SK-N-SH (cell line): Measurements from ENCODE around the gene SP6. TPM values are rescaled to one million over a fixed set of nuclear protein-coding genes. Genes with fewer than 3 reads are reported as not detected.

Source experiments
- CTCF ChIA-PET: fragments of 300-600, 350-600 bp; formaldehyde crosslinking; extraction: SDS; loops from one replicate; lab custom pipeline; 2021; lab: Yijun Ruan, JAX
- POLR2A ChIA-PET: fragments of 350-600 bp; sonication (Branson Sonifier 250); formaldehyde crosslinking; extraction: SDS; loops from one replicate; lab custom pipeline; 2020; ENCODE audit warnings: antibody characterized with exemption, inconsistent platforms; lab: Yijun Ruan, JAX
- DNase-seq: peaks from one replicate; pipeline ENCODE4 v3.0.0; 2012
- H2AFZ ChIP-seq: fragments of 200-600 bp; sonication (generic); 2 replicates; pipeline ENCODE4 v1.8.1; 2016; ENCODE audit warnings: antibody characterized with exemption, mild to moderate bottlenecking, low read depth
- H3F3A ChIP-seq: fragments of 200-600 bp; sonication (generic); replicated peaks from 2 replicates; pipeline ENCODE3; 2016; ENCODE audit warnings: antibody characterized with exemption, mild to moderate bottlenecking; ENCODE audit not compliant: insufficient read depth
- H3K27ac ChIP-seq, 2 experiments: fragments of 200-500 bp in 1 of 2; fragments of 200-600 bp in 1 of 2; sonication (Bioruptor generic) in 1 of 2; sonication (generic), shearing (Covaris generic) in 1 of 2; 2 replicates each; pipeline versions ENCODE4 v1.5.1 to v1.6.1; 2014 to 2016; ENCODE audit warnings: low read depth in 2 of 2, inconsistent platforms in 1 of 2, low read length in 1 of 2, mild to moderate bottlenecking in 1 of 2, mixed read lengths in 1 of 2
- H3K27me3 ChIP-seq: fragments of 200-600 bp; sonication (generic), shearing (Covaris generic); 2 replicates; pipeline ENCODE4 v1.6.1; 2016; ENCODE audit warnings: mixed run types; ENCODE audit not compliant: insufficient read depth
- H3K36me3 ChIP-seq, 2 experiments: fragments of 200-500 bp in 1 of 2; fragments of 200-600 bp in 1 of 2; sonication (Bioruptor generic) in 1 of 2; sonication (generic) in 1 of 2; replicated peaks in 1 of 2; 2 replicates each; pipeline versions ENCODE3 to v1.5.1; 2014 to 2016; ENCODE audit warnings: low read length in 1 of 2, mild to moderate bottlenecking in 1 of 2; ENCODE audit not compliant: insufficient read depth in 2 of 2, control insufficient read depth in 1 of 2
- H3K4me1 ChIP-seq, 2 experiments: fragments of 200-500 bp in 1 of 2; fragments of 200-600 bp in 1 of 2; sonication (Bioruptor generic) in 1 of 2; sonication (generic), shearing (Covaris generic) in 1 of 2; 2 replicates each; pipeline versions ENCODE4 v1.5.1 to v1.6.1; 2014 to 2016; ENCODE audit warnings: low read depth in 1 of 2, low read length in 1 of 2, mixed run types in 1 of 2; ENCODE audit not compliant: insufficient read depth in 2 of 2, control insufficient read depth in 1 of 2
- H3K4me2 ChIP-seq: fragments of 200-600 bp; sonication (generic), shearing (Covaris generic); 2 replicates; pipeline ENCODE4 v1.6.1; 2017; ENCODE audit warnings: mixed run types
- H3K4me3 ChIP-seq, 2 experiments: fragments of 200-500 bp in 1 of 2; fragments of 200-600 bp in 1 of 2; sonication (Bioruptor generic) in 1 of 2; sonication (generic), shearing (Covaris generic) in 1 of 2; 2 replicates each; pipeline versions ENCODE4 v1.5.1 to v1.8.1; 2014 to 2016; ENCODE audit warnings: low read depth in 2 of 2, inconsistent platforms in 1 of 2, low read length in 1 of 2, mild to moderate bottlenecking in 1 of 2, mixed read lengths in 1 of 2, moderate library complexity in 1 of 2
- H3K79me2 ChIP-seq: fragments of 200-600 bp; sonication (generic); 2 replicates; pipeline ENCODE4 v1.8.1; 2017; ENCODE audit warnings: mild to moderate bottlenecking; ENCODE audit not compliant: insufficient read depth
- H3K9ac ChIP-seq: fragments of 200-600 bp; sonication (generic); 2 replicates; pipeline ENCODE4 v1.6.1; 2017; ENCODE audit warnings: mixed run types
- H3K9me2 ChIP-seq: fragments of 200-600 bp; sonication (generic); 2 replicates; pipeline ENCODE4 v1.6.1; 2017; ENCODE audit warnings: mixed run types
- H3K9me3 ChIP-seq: fragments of 200-600 bp; sonication (generic); 2 replicates; pipeline ENCODE4 v1.6.1; 2017; ENCODE audit warnings: mixed run types, mild to moderate bottlenecking, moderate library complexity
- H4K20me1 ChIP-seq: fragments of 200-600 bp; sonication (generic); 2 replicates; pipeline ENCODE4 v1.6.1; 2017; ENCODE audit warnings: mild to moderate bottlenecking, mixed run types; ENCODE audit not compliant: insufficient read depth
- CHD2 ChIP-seq: fragments of 150-350 bp; IDR thresholded peaks from 2 replicates; pipeline ENCODE4 v1.6.1; 2018; ENCODE audit warnings: low read length; ENCODE audit not compliant: partially characterized antibody
- ELF1 ChIP-seq: IDR thresholded peaks from 2 replicates; pipeline ENCODE4 v1.4.0; 2012
- FOXJ3 ChIP-seq: sonication (generic); formaldehyde crosslinking; IDR thresholded peaks from 2 replicates; pipeline ENCODE4 v1.5.1; 2020; ENCODE audit warnings: mild to moderate bottlenecking, missing genetic modification reagents
- GATA2 ChIP-seq: sonication (generic); formaldehyde crosslinking; IDR thresholded peaks from 2 replicates; pipeline ENCODE4 v1.5.0; 2020; ENCODE audit warnings: mild to moderate bottlenecking, missing genetic modification reagents
- JUND ChIP-seq: IDR thresholded peaks from 2 replicates; pipeline ENCODE4 v1.4.0; 2012
- MXI1 ChIP-seq: IDR thresholded peaks from 2 replicates; pipeline ENCODE4 v1.6.1; 2012; ENCODE audit warnings: mild to moderate bottlenecking, low read depth, low read length, improper control_type of control experiment
- NFIC ChIP-seq: IDR thresholded peaks from 2 replicates; pipeline ENCODE4 v1.4.0; 2012; ENCODE audit warnings: borderline replicate concordance
- POLR2AphosphoS5 ChIP-seq: IDR thresholded peaks from 2 replicates; pipeline ENCODE4 v1.6.1; 2012; ENCODE audit warnings: low read depth, low read length
- RCOR1 ChIP-seq: fragments of 150-350 bp; IDR thresholded peaks from 2 replicates; pipeline ENCODE4 v1.6.1; 2017; ENCODE audit warnings: antibody characterized with exemption, low read length
- RFX5 ChIP-seq: IDR thresholded peaks from 2 replicates; pipeline ENCODE4 v1.6.1; 2012; ENCODE audit warnings: mild to moderate bottlenecking, improper control_type of control experiment, low read length
- RXRA ChIP-seq: IDR thresholded peaks from 2 replicates; pipeline ENCODE4 v1.4.0; 2012; ENCODE audit warnings: low read depth, mild to moderate bottlenecking, borderline replicate concordance
- TCF12 ChIP-seq: IDR thresholded peaks from 2 replicates; pipeline ENCODE4 v1.4.0; 2012
- TEAD4 ChIP-seq: IDR thresholded peaks from 2 replicates; pipeline ENCODE4 v1.4.0; 2012; ENCODE audit warnings: mild to moderate bottlenecking, borderline replicate concordance; ENCODE audit not compliant: insufficient read depth
- WGBS: methylation state at CpG from one replicate; pipeline ENCODE4 v1.1.6; 2017; ENCODE audit warnings: low lambda C conversion rate; 5-methylcytosine and 5-hydroxymethylcytosine counted together
- polyA plus RNA-seq, 3 experiments: library from polyadenylated mRNA; depleted of rRNA; stranded (reverse); fragments of >200 nt; gene quantifications; 2 replicates each; pipeline ENCODE4 v1.2.3, GENCODE V29; 2012
- TF ChIP-seq, protein P1 (sequence below): fragments of 200-600 bp; sonication (generic); IDR thresholded peaks from 2 replicates; pipeline ENCODE4 v1.6.1; 2017; ENCODE audit warnings: antibody characterized with exemption, mild to moderate bottlenecking, moderate library complexity
- TF ChIP-seq, protein P2 (sequence below): IDR thresholded peaks from 2 replicates; pipeline ENCODE4 v1.4.0; 2012; ENCODE audit warnings: low read depth, borderline replicate concordance
- TF ChIP-seq, protein P3 (sequence below): IDR thresholded peaks from 2 replicates; pipeline ENCODE4 v1.6.1; 2012; ENCODE audit warnings: mild to moderate bottlenecking, low read depth, low read length, moderate library complexity
- TF ChIP-seq, protein P4 (sequence below): fragments of 150-350 bp; IDR thresholded peaks from 2 replicates; pipeline ENCODE4 v1.6.1; 2017; ENCODE audit warnings: antibody characterized with exemption, low read length, low read depth, borderline replicate concordance
- TF ChIP-seq, protein P5 (sequence below): IDR thresholded peaks from 2 replicates; pipeline ENCODE4 v1.4.0; 2012; ENCODE audit warnings: low read depth

SP6 gene
- polyA plus RNA-seq, 1 of the 3 experiments (the other 2 are of a cell fraction), result 0.03 TPM

DNA sequence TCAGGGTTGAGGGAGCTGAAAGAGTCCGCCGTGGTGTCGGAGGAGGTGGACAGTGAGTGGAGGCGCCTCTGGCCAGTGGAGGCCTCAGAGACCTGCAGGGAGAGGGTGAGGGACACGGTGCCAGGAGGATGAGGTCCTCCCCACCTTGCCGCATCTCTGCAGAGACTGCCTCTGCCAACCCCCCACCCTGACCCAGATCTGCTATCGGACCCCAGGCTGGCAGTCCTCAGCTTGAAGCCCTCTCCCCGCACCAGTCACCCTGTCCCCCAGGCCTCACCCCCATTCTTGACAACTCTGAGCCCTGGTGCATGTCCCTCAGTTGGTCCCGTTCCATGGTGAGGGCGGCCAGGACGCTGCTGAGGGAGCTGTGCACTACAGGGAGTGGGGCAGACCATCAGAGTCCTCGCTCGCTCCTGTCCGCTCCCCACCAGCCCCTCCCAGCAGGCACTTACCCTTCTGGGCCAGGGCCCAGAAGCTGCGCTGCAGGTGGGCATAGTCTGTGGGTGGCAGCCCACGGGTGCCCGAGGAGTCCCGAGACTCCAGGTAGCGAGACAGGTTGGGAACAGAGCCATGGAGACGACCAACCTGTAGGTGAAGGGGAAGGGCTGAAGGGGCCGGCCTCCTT lies 34.7 kb downstream of the SP6 start:
- H3K9ac ChIP-seq, result no peak overlapping the region
- no peak overlapping the region for H3K27ac ChIP-seq
- DNase-seq, result no peak
- no peak overlapping the region for H2AFZ ChIP-seq
- 92% methylated on average over 19 of the region's 21 CpGs for WGBS
- no peak overlapping the region for H3K4me3 ChIP-seq
- no peaks in the 10 kb centered on the region for H3K9me3 ChIP-seq
- TF ChIP-seq, protein P1, sequence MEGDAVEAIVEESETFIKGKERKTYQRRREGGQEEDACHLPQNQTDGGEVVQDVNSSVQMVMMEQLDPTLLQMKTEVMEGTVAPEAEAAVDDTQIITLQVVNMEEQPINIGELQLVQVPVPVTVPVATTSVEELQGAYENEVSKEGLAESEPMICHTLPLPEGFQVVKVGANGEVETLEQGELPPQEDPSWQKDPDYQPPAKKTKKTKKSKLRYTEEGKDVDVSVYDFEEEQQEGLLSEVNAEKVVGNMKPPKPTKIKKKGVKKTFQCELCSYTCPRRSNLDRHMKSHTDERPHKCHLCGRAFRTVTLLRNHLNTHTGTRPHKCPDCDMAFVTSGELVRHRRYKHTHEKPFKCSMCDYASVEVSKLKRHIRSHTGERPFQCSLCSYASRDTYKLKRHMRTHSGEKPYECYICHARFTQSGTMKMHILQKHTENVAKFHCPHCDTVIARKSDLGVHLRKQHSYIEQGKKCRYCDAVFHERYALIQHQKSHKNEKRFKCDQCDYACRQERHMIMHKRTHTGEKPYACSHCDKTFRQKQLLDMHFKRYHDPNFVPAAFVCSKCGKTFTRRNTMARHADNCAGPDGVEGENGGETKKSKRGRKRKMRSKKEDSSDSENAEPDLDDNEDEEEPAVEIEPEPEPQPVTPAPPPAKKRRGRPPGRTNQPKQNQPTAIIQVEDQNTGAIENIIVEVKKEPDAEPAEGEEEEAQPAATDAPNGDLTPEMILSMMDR, result no peak
- peaks cover 5% of the 10 kb centered on the region for H3F3A ChIP-seq
- H3K27me3 ChIP-seq, result no peaks in the 10 kb centered on the region
- no peaks in the 10 kb centered on the region for H3K9me2 ChIP-seq
- H3K36me3 ChIP-seq, result peaks cover 4 to 69% of the 10 kb centered on the region in 2 experiments
- no peak overlapping the region for H3K4me2 ChIP-seq
- ChIA-PET POLR2A (no interaction called here), CTCF (interaction anchor here (0.8 to 1.5 kb wide), 3 partner anchors 28 to 152 kb away, joined by 3 to 6 read pairs (median 3); no protein-coding TSS in a partner anchor)
- peaks cover 4 to 14% of the 10 kb centered on the region in 2 experiments; a peak in 1 of 4 replicates for H3K4me1 ChIP-seq
- no peaks in the 10 kb centered on the region for H4K20me1 ChIP-seq
- peaks cover 10% of the 10 kb centered on the region; the same call in 1 of the 2 replicates for H3K79me2 ChIP-seq

DNA sequence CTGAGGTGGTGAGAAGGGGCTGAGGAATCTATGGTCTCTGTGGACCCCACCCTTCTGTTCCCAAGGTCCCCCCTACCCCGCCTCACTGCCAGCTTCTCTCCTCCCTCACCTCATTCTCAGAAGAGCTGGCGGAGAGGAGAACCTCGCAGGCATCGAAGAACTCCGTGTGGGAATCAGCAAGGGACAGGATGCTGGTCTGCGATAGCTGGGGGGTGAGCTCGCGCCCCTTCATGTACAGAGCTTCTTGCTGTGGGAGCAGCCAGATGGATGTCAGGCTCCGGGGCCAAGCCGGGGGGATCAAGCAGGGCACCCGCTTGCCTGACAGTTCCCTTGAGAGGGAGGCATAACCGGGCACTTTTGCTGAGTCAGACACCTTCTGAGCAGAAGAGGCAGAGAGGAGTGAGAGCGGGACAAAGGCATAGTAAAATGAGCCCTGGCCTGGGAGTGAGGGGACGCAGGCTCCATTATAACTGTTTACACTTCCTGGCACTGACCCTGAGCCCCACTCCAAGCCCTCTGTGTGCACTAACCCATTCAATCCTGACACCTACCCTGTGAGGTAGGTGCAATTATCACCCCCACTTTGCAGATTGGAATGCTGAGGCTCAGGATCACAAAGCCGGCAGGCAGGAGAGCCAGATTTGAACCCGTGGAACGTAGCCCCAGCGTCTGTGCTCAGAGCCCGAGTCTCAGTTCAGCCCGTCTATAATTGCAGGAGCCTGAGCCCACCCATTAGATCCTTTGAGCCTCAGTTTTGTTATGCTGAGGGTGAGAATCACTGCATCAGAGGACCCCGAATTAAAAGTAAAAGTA lies 35.7 kb downstream of the SP6 start:
- Histone ChIP-seq H3K79me2 (peaks cover under 1% of the 10 kb centered on the region; the same call in 1 of the 2 replicates), H3K27me3 (no peaks in the 10 kb centered on the region), H4K20me1 (0 out of 2 replicates have a peak, but pooled peaks cover 6% of the 10 kb centered on the region), H3F3A (peaks cover 5% of the 10 kb centered on the region), H3K4me1 (peaks cover 0 to 5% of the 10 kb centered on the region in 2 experiments; a peak in 1 of 4 replicates), H3K9me2 (no peaks in the 10 kb centered on the region), H3K9me3 (no peaks in the 10 kb centered on the region), H3K9ac (no peak overlapping the region), H3K4me3 (no peak overlapping the region), H3K4me2 (no peak overlapping the region), H2AFZ (no peak overlapping the region), H3K27ac (no peak overlapping the region), H3K36me3 (peaks cover 4 to 69% of the 10 kb centered on the region in 2 experiments)
- WGBS, result 89% methylated on average over 16 of the region's 21 CpGs
- ChIA-PET POLR2A (interaction anchor here (1.1 kb wide), 1 partner anchor 16 kb away, joined by 3 read pairs; the partner anchor contains the start of genes LRRC46 and MRPL10), CTCF (interaction anchor here (1.4 to 1.7 kb wide), 4 partner anchors 13 to 117 kb away, joined by 5 to 12 read pairs (median 6); partner anchors contain the start of gene SCRN2)
- DNase-seq, result no peak
- TF ChIP-seq TCF12 (no peak), RXRA (no peak), CHD2 (no peak), MXI1 (no peak), GATA2 (CRISPR knock-in tag) (no peak), JUND (no peak), TEAD4 (no peak), POLR2AphosphoS5 (no peak), NFIC (no peak), RCOR1 (no peak), RFX5 (no peak), ELF1 (no peak), FOXJ3 (CRISPR knock-in tag) (no peak)
- TF ChIP-seq, protein P2, sequence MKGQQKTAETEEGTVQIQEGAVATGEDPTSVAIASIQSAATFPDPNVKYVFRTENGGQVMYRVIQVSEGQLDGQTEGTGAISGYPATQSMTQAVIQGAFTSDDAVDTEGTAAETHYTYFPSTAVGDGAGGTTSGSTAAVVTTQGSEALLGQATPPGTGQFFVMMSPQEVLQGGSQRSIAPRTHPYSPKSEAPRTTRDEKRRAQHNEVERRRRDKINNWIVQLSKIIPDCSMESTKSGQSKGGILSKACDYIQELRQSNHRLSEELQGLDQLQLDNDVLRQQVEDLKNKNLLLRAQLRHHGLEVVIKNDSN, result no peak
- TF ChIP-seq, protein P3, sequence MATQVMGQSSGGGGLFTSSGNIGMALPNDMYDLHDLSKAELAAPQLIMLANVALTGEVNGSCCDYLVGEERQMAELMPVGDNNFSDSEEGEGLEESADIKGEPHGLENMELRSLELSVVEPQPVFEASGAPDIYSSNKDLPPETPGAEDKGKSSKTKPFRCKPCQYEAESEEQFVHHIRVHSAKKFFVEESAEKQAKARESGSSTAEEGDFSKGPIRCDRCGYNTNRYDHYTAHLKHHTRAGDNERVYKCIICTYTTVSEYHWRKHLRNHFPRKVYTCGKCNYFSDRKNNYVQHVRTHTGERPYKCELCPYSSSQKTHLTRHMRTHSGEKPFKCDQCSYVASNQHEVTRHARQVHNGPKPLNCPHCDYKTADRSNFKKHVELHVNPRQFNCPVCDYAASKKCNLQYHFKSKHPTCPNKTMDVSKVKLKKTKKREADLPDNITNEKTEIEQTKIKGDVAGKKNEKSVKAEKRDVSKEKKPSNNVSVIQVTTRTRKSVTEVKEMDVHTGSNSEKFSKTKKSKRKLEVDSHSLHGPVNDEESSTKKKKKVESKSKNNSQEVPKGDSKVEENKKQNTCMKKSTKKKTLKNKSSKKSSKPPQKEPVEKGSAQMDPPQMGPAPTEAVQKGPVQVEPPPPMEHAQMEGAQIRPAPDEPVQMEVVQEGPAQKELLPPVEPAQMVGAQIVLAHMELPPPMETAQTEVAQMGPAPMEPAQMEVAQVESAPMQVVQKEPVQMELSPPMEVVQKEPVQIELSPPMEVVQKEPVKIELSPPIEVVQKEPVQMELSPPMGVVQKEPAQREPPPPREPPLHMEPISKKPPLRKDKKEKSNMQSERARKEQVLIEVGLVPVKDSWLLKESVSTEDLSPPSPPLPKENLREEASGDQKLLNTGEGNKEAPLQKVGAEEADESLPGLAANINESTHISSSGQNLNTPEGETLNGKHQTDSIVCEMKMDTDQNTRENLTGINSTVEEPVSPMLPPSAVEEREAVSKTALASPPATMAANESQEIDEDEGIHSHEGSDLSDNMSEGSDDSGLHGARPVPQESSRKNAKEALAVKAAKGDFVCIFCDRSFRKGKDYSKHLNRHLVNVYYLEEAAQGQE, result no peak
- TF ChIP-seq, protein P4, sequence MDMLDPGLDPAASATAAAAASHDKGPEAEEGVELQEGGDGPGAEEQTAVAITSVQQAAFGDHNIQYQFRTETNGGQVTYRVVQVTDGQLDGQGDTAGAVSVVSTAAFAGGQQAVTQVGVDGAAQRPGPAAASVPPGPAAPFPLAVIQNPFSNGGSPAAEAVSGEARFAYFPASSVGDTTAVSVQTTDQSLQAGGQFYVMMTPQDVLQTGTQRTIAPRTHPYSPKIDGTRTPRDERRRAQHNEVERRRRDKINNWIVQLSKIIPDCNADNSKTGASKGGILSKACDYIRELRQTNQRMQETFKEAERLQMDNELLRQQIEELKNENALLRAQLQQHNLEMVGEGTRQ, result no peak
- TF ChIP-seq, protein P5, sequence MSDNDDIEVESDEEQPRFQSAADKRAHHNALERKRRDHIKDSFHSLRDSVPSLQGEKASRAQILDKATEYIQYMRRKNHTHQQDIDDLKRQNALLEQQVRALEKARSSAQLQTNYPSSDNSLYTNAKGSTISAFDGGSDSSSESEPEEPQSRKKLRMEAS, result no peak
